Cerebellar cortex (tissue), 1 donor: ENCODE results near the gene PLEKHG4B.
A peak's percentile ranks its signal among the peaks of the same experiment; 100 is the strongest.

Experiments
- DNase-seq: peaks from one replicate; pipeline ENCODE4 v3.0.0-alpha.2; 2015; ENCODE audit warnings: low spot score

PLEKHG4B gene

DNA sequence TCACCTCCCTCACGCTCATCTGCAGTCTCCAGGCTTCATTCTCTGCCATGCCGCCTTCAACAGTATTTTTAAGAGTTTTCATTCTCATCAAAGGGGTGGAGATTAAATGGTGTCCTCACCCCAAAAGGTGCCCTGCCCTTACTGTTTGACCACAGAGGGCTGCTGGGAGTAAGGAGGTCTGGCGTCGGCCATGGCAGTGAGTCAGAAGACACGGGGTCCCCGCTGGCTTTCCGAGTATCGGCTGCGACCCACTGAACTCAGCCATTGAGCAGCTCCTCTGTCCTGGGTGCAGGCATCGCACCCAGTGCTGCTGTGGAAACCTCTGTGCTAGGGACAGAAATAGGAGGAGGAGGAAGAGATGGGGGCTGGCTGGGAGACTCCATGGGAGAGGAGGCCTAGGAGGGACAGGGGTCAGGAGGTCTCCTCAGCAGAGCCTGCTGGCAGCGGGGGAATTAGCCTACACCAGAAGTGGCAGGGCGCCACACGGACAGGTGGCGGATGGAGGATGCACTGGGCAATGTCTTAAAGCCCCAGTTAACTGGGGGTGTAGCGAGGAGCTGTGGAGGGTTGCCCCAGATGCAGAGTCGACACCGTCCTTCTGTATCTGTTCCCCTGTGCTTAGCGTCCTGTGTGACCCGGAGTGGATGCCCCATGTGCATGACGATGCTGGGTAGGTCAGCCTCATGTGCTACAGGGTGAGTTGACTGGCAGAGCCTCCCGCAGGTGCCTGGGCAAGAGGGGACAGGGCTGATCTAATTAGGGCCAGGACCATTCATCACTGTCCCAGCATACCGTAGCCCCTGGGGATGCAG lies 15.4 kb upstream of the PLEKHG4B start:
- no peak for DNase-seq

DNA sequence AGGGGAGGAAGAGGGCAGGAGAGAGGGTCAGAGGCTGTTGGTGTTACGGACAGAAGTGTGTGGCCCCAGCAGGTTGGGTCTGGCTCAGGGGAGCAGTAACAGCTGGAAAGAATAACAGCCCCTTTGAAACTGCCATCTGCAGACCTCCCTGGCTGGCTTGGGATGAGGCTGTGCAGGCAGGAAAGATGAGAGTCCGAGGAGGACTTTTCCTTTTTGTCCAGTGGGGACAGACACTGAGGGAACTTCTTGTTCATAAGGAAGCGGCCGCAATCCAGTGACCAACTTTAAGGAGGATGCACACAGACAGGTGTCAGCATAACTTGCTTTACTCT lies 14.8 kb upstream of the PLEKHG4B start:
- DNase-seq: no peak

DNA sequence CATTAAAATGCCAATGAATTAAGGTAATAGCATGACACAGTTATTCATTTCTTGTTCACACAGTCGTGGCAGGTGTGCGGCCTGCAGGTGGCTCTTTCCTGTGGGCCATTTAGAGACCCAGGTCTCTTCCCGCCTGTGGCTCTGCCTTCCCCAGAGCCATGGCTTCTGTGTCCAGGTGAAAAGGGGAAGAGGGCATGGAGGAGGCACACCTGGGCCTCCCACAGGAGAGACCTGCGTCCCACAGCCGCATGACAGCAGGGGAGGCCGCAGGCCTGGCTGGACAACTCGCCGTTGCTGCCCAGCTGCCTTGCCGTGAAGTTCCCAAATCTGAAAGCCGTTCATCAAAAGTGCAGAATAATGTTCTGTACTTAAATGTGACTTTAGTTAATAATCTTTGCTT lies 14.4 kb upstream of the PLEKHG4B start:
- no peak for DNase-seq

- DNase-seq: peak; percentile 21
These were observed 13.8 kb upstream of the PLEKHG4B start for GRCh38 chr5:77957-78804.

- no peak for DNase-seq
These were observed 13.2 kb upstream of the PLEKHG4B start for GRCh38 chr5:78805-79149.

- DNase-seq: no peak
These were observed 12.7 kb upstream of the PLEKHG4B start for GRCh38 chr5:79263-79662.

DNA sequence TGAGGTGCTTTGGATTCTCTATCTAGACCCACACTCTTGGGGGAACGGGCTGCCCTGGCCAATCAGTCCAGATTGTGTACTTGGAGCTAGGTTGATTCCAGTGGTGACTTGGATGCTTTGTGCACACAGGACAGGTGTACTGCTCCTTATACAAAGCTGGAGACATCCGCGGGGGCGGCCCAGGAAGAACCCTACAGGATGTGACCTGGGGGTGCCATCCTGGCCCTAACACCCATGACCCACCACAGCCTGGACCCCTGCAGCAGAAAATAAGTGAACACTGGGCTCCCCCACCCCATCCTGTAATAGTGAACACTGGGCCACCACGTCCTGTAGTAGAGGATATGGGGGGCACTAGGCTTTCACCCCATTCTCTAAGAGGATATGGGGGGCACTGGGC lies 12.1 kb upstream of the PLEKHG4B start:
- DNase-seq: no peak

GRCh38 chr5:81391-82021 lies 10.5 kb upstream of the PLEKHG4B start:
- DNase-seq: no peak

DNA sequence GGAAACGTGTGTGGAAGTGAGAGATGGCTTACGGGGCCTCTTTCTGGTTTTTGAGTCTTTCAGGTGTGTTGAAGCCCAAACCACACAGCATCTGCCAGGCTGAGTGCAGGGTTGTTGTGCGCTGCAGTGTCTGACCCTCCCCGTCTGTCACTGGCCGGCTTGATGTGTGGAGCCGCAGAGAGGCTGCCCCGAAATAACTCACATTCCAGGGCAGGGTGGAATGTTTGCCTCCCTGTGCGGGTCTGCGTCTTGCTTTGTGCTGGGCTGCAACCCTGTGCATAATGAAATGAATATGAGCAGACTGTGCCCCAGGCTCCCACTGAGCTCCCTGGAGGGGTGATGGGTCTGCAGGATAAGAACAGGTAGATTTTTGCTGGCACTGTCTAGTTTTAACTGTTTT lies 9.9 kb upstream of the PLEKHG4B start:
- no peak for DNase-seq

DNA sequence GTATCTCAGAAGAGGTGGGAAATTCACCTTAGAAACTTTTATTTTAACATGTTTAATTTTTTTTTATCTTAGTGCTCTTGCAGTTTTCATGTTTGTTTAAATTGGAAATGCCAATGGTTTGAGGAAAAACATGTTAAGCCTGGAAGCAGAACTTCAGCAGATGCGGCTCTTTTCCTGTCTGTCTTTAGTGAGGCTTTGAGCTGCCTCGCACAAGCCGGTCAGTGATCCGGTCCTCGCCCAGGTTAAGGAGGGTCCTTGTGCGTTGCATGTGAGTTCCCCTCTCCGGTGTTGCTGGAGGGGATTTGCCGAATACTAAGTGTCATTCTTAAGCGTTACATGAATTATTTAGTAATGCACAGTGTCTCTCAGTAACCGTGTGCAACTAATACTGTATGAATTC lies 9.4 kb upstream of the PLEKHG4B start:
- DNase-seq: no peak

DNA sequence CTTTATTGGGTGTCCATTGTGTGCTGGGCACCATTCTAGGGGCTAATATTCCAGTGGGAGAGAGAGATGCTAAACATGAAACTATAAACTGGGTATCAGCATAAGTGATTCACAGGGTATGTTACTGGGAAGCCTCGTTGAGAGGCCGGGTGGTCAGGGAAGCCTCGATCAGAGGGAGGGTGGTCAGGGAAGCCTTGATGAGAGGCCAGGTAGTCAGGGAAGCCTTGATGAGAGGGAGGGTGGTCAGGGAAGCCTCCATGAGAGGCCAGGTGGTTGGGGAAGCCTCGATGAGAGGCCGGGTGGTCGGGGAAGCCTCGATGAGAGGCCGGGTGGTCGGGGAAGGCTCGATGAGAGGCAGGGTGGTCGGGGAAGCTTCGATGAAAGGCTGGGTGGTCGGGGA lies 8.9 kb upstream of the PLEKHG4B start:
- no peak for DNase-seq

GRCh38 chr5:85334-85995 lies 6.5 kb upstream of the PLEKHG4B start:
- DNase-seq: no peak

DNA sequence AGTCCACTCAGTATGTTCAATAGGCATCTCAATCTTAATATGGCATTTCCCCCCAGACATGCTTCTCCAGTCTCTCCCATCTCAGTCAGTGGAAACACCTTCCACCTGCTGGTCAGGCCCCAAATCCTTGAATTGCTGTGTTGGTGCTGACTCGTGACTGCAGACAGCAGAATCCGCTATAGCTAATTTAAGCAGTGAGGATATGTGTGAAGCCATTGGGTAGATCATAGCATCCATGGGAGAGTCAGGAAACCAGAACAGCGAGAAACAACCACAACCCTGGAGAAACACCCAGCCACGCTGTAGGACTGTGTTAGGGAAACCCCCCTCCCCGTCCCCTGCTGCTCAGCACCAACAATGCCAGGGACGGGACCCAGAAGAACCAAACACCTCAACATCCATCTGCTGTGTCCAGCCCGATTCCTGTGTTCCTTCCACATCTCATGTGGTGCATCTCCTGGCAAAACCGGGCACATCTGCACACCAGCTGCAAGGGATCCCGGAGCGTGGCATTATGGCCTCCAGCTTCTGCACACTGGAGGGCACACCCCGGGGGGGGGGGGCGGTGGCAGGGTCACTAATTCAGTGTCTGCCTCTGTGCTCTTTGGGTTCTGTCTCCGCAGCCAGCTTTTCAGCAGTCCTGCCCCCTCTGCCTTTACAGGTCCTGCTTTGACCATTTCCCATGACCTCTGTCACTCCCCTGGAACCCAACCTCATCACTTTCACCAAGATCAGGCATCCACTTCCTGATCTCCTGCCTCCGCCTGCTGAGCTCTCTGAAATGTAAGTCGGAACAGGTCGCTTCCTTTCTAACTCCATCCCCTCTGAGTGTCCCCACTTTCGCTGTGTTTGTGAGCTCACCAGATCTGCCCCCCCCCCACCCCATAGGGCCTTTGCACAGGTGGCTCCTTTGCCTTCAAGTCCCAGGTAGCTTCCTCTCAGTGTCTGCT lies 2.4 kb upstream of the PLEKHG4B start:
- no peak for DNase-seq

DNA sequence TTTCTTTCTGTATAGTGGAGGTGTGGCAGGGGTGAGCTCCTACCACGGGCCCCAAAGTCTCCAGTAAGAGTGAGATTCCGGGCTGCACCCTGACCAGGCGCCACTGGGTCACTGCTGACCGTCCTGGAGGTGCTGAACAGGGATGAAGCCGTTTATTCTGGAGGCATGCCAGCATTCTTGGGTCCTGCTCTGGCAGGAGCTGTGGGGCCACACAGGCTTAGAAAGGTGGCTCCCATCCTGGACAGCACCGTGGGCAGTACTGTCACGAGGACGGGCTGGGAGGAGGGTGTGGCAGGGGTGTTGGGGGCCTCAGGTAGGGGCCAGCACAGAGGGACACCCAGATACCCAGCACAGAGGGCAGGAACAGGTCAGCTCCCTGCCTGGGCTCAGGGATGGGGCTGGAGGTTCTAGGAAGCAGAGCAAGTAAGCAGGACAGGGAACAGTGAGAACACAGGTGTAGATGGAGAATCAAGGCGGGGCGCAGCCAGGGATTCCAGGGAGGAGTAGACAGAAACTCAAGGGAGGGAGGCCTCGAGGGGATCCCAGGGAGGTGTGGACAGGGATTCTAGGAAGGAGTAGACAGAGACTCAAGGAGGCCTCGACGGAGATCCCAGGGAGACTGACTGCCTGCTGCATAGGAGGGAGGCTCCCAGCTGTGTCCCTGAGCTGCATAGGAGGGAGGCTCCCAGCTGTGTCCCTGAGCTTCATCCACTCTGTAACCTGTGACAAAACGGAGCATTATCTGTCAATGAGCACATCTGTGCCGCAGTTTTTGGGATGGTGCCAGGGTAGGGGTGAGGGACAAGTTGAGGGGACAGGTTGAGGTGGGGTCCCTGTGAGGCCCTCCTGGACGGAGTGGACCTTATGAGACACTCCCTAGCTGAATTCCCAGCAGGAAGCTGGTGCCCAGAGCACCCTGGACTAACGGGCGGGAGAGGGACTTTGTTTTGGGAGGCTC lies 1.1 kb upstream of the PLEKHG4B start:
- no peak for DNase-seq

- DNase-seq: peak; percentile 5
These were observed 643 bp downstream of the PLEKHG4B start for GRCh38 chr5:92401-93220.

- no peak for DNase-seq
These were observed 1.4 kb downstream of the PLEKHG4B start for GRCh38 chr5:93221-93980.

GRCh38 chr5:94113-94892 lies 2.3 kb downstream of the PLEKHG4B start:
- DNase-seq: no peak
